Chondrocyte (in vitro differentiated cells): ENCODE measurements around the gene TMEM40. TPM values are rescaled to one million over a fixed set of nuclear protein-coding genes. Genes with fewer than 3 reads are reported as not detected.

ENCODE experiments used
- DNase-seq: peaks from one replicate; pipeline ENCODE4 v3.0.0; 2021; ENCODE audit warnings: mixed read lengths, low spot score
- H3K27ac Mint-ChIP-seq: one replicate; pipeline ENCODE4 v1.8.0; 2021; ENCODE audit warnings: mild to moderate bottlenecking, moderate library complexity, mixed read lengths; ENCODE audit not compliant: unreplicated experiment
- H3K27me3 Mint-ChIP-seq: 2 replicates; pipeline ENCODE4 v1.8.0; 2021; ENCODE audit warnings: low read depth, mixed read lengths
- H3K36me3 Mint-ChIP-seq: 2 replicates; pipeline ENCODE4 v1.8.0; 2021; ENCODE audit warnings: low read depth, mixed read lengths
- H3K4me1 Mint-ChIP-seq: 2 replicates; pipeline ENCODE4 v1.8.0; 2021; ENCODE audit warnings: low read depth, mild to moderate bottlenecking, mixed read lengths
- H3K4me3 Mint-ChIP-seq: one replicate; pipeline ENCODE4 v1.8.0; 2021; ENCODE audit warnings: mild to moderate bottlenecking, moderate library complexity, mixed read lengths; ENCODE audit not compliant: unreplicated experiment
- H3K9me3 Mint-ChIP-seq: 2 replicates; pipeline ENCODE4 v1.8.0; 2021; ENCODE audit warnings: low read depth, mixed read lengths
- total RNA-seq: library from RNA; stranded (reverse); gene quantifications from 3 replicates; pipeline ENCODE4 v1.2.1, GENCODE V29; 2021
- TF ChIP-seq, protein P1 (sequence below): fragments of 200-600 bp; sonication (generic); IDR thresholded peaks from 2 replicates; pipeline ENCODE4 v1.5.0; 2021; ENCODE audit warnings: antibody characterized with exemption, mild to moderate bottlenecking, moderate library complexity

Gene TMEM40
- total RNA-seq, 1 donor from 2014 or later = not detected

DNA sequence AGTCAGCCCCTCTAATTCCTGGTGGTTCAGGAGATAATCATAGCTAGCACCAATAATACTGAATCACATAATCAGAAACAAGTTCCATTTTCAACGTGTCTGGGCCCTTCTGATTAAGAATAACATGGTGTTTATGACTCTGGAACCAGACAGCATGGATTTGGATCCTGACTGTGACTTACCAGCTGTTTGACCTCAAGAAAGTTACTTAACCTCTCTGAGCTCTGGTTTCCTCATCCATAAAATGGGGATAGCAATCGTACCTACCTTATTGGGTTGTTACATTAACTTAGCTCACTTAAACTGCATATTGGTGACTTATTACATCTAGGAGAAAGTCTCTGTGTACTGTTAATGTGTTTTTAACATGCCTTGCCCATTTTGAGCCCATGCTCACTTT is 10.7 kb upstream of the TMEM40 start:
- no peak overlapping the region for H3K4me3 Mint-ChIP-seq
- no peaks in the 10 kb centered on the region for H3K27me3 Mint-ChIP-seq
- H3K36me3 Mint-ChIP-seq = no peaks in the 10 kb centered on the region
- TF ChIP-seq, protein P1, sequence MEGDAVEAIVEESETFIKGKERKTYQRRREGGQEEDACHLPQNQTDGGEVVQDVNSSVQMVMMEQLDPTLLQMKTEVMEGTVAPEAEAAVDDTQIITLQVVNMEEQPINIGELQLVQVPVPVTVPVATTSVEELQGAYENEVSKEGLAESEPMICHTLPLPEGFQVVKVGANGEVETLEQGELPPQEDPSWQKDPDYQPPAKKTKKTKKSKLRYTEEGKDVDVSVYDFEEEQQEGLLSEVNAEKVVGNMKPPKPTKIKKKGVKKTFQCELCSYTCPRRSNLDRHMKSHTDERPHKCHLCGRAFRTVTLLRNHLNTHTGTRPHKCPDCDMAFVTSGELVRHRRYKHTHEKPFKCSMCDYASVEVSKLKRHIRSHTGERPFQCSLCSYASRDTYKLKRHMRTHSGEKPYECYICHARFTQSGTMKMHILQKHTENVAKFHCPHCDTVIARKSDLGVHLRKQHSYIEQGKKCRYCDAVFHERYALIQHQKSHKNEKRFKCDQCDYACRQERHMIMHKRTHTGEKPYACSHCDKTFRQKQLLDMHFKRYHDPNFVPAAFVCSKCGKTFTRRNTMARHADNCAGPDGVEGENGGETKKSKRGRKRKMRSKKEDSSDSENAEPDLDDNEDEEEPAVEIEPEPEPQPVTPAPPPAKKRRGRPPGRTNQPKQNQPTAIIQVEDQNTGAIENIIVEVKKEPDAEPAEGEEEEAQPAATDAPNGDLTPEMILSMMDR = no peak
- H3K4me1 Mint-ChIP-seq = no peaks in the 10 kb centered on the region
- DNase-seq = no peak
- H3K9me3 Mint-ChIP-seq = no peaks in the 10 kb centered on the region
- no peak overlapping the region for H3K27ac Mint-ChIP-seq

DNA sequence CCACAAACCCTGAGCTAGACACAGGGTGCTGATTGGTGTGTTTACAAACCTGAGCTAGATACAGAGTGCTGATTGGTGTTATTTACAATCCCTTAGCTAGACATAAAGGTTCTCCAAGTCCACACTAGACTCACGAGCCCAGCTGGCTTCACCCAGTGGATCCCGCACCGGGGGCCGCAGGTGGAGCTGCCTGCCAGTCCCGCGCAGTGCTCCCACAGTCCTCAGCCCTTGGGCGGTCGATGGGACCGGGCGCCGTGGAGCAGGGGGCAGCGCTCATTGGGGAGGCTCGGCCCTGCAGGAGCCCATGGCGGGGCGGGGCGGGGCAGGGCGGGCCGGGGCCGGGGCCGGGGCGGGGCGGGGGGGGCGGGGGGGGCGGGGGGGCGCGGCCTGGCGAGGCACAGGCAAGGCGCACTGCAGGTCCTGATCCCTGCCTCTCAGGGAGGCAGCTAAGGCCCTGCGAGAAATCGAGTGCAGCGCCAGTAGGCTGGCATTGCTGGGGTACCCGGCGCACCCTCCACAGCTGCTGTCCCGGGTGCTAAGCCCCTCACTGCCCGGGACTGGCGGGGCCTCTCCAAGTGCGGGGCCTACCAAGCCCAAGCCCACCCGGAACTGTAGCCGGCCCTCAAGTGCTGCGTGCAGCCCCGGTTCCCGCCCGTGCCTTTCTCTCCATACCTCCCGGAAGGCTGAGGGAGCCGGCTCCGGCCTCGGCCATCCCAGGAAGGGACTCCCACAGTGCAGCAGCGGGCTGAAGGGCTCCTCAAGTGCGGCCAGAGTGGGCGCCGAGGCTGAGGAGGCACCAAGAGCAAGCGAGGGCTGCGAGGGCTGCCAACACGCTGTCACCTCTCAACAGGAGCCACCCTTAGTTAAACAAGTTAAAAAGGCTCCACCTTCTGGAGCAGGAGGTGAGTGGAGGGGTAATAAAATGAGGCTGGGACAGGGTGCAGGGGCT is 9.8 kb upstream of the TMEM40 start:
- Mint-ChIP-seq H3K4me3 (no peak overlapping the region), H3K4me1 (no peaks in the 10 kb centered on the region), H3K36me3 (no peaks in the 10 kb centered on the region), H3K9me3 (no peaks in the 10 kb centered on the region), H3K27ac (no peak overlapping the region), H3K27me3 (no peaks in the 10 kb centered on the region)
- TF ChIP-seq, protein P1 = no peak
- peak; percentile 91 for DNase-seq

DNA sequence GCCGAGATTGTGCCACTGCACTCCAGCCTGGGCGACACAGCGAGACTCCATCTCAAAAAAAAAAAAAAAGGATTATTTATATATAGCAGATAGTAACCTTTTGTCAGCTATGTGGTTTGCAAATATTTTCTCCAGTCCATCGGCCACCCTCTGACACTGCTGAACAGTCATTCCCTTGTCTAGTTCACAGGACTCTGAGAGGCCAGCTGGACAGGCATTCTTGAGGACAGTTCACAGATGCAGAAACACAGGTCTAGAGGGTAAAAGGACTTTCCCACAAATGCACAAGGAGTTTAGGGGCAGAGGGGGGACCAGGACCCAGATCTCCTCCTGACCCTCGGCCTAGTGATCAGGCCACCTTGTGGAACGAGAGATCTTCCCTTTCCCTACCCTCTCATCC is 7.5 kb upstream of the TMEM40 start:
- DNase-seq = no peak
- Mint-ChIP-seq H3K4me1 (peaks cover 7% of the 10 kb centered on the region), H3K27ac (peak overlapping the region; percentile 17), H3K9me3 (no peaks in the 10 kb centered on the region), H3K27me3 (no peaks in the 10 kb centered on the region), H3K4me3 (no peak overlapping the region), H3K36me3 (no peaks in the 10 kb centered on the region)
- TF ChIP-seq, protein P1 = no peak

DNA sequence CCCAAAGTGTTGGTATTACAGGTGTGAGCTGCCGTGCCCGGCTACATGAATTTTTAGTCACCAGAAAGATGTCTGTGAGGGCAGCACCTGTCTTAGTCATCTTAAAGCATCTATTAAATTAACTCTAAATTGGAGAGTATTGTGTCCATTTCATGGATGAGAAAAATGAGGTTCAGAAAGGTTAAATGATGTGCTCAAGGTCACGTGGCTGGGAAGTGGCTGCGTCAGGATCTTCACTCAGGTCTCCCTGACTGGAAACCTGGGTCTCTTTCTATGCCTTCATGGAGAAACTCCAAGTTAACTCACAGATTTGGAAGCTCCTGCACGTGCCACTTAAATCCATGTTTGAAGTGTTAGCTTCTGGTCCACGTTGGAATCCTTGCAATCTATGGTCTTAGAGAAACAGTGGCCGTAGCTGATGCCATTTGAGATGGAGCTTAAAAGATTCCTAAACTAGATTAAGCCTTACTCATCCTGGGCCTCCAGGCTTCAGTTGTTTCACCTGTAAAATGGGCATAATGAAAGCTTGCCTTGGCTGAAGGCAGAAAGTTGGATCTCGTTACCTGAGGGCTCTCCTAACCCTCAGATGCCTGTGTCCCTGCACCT is 5.2 kb upstream of the TMEM40 start:
- Mint-ChIP-seq H3K4me3 (no peak overlapping the region), H3K4me1 (peaks cover 17% of the 10 kb centered on the region), H3K27ac (no peak overlapping the region), H3K36me3 (no peaks in the 10 kb centered on the region), H3K9me3 (no peaks in the 10 kb centered on the region), H3K27me3 (no peaks in the 10 kb centered on the region)
- peak; percentile 19 for DNase-seq
- TF ChIP-seq, protein P1 = no peak

DNA sequence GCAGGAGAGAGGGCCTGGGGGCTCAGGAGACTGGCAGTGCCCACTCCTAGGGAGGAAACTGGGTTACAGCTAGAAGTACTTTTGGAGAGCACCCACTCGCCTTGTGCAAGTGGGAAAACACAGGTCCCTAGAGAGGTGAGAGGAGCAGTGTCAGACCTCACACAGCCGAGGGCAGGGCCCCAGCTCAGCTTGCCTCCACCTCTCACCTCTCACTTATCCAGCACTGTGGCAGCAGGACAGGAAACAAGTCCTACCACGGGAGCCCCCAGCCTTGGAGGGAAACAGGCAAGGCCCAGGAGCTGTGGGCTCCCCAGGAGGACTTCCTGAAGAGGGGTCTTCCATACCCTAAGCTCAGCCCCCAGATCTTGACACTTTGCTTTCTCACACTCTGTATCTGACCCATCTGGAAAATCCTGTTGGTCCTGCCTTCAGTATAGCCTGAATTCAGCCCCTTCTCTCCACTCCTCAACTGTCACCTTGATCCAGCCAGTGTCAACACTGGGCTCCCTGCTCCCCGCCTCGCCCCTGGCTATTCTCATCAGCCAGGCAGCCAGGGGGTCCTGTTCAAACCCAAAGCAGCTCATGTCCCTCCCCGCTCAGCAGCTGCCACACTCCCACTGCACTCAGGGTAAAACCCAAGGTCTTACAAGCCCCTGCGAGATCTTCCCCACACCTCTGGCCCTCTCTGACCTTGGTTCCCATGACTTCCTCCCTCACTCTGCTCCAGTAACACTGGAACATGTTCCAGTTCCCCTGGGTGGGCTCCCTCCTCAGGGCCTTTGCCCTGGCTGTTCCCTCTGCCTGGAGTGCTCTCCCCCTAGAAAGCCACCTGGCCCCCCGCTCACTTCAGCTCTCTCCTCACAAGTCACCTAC is 870 bp upstream of the TMEM40 start:
- H3K9me3 Mint-ChIP-seq = no peaks in the 10 kb centered on the region
- TF ChIP-seq, protein P1 = no peak
- H3K36me3 Mint-ChIP-seq = no peaks in the 10 kb centered on the region
- no peak overlapping the region for H3K27ac Mint-ChIP-seq
- DNase-seq = peak; percentile 67
- H3K4me1 Mint-ChIP-seq = peaks cover 29% of the 10 kb centered on the region
- no peaks in the 10 kb centered on the region for H3K27me3 Mint-ChIP-seq
- no peak overlapping the region for H3K4me3 Mint-ChIP-seq
